Stimulated activated CD8-positive, alpha-beta memory T cell treated with anti-CD3 and anti-CD28 coated beads, Interleukin-2, amount 100 ng/mL, for 48 hours (primary cell): Measurements from ENCODE around the gene TF.

ENCODE experiments used
- DNase-seq, 2 donors: peaks; one replicate each; pipeline ENCODE4 v3.0.0-alpha.2; 2020; ENCODE audit warnings: low read depth in 2 of 2

TF gene

DNA sequence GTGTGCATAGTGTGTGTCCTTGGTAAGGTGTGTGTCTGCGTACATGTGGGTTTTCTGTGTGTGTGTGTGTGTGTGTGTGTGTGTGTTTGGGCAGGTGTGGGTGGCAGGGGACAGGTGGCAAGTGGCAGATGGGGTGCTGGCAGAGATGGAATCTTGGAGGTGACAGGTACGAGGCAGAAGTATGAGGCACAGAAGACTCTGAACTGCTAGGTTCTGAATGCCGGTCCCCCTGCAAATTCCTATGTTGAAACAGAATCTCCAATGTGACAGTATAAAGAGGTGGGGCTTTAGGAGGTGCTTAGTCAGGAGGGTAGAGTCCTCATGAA lies 89.2 kb downstream of the TF start:
- DNase-seq = no peak

DNA sequence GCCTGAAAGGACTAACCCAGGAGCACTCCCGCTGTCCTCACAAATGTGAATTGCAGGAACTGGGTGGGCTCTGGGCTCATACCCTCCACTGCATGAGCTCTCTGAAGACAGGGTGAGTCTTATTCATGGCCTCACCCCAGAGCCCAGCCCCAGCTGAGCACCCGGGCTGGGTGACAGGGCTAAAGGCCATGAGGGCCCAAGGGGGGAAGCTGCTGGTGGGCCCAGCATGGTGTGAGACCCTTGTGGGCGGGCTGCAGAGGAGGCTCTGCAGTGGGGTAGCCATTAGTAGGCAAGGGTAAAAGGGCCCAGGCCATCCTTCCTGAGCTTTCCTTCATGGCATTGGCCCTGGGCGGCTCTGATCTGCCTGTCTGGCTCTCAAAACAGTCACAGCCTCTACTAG lies 89.8 kb downstream of the TF start:
- no peak for DNase-seq

GRCh38 chr3:133836497-133837158 lies 90.4 kb downstream of the TF start:
- no peak for DNase-seq

DNA sequence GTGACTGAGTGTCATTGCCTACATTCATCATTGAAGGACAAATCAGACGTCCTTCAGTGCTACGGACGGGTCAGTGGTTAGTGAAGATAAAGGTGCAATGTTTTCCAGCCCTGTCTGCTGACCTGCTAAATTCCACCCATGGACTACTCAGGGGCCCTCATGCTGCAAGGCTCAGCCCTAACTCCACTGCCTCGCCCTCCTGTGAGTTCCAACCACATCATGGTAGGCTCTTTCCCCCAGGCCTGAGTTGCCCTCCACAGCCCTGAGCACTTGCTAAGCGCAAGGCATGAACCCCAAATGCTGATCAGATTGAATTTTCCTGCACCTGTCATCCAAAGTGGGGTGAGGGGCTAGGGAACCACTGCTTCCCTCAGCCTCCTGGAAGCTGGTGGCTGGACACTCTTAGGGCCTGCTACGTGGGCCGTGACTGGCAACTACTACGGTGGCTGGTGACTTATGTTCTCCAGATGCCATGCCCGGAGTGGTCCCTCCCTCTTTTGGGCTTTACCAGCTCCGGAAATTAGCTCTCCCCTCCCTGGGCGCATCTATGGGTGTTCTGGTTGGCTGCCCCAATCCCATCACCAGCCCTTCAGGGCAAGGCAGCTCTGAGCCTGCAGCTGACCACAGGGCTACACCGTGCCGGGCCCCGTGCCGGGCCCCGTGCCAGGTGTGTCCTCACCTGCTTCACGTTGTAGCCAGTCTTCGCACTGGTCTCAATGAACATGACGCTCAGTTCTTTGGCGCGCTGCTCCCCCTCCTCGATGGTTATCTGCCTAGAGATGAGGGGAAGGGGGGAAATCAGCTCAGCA lies 91.5 kb downstream of the TF start:
- no peak for DNase-seq

DNA sequence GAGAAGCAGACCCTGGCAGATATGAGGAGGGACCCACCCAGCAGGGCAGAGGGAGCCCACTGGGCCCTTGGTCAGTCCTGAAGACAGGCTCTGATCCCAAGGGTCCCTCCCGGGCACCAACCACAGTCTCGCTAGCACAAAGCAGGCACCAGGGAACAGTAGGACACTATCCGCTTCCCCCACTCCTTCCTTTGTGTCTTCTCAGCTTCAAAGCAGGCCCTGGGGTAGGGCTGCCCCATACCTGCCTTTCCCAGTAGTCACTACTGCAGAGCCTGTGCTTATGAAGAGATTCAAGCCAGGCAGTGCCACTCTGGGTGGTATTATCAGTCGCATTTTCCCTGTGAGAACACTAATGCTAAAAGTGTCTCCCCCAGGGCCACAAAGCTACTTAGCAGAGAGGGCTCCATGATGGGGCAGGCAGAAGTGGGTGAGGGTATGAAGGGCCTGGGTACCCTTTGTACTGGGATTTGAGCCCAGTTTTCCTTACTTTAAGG lies 92.2 kb downstream of the TF start:
- no peak for DNase-seq

- DNase-seq = no peak
Observed at GRCh38 chr3:133838916-133839800, 93.0 kb downstream of the TF start.

DNA sequence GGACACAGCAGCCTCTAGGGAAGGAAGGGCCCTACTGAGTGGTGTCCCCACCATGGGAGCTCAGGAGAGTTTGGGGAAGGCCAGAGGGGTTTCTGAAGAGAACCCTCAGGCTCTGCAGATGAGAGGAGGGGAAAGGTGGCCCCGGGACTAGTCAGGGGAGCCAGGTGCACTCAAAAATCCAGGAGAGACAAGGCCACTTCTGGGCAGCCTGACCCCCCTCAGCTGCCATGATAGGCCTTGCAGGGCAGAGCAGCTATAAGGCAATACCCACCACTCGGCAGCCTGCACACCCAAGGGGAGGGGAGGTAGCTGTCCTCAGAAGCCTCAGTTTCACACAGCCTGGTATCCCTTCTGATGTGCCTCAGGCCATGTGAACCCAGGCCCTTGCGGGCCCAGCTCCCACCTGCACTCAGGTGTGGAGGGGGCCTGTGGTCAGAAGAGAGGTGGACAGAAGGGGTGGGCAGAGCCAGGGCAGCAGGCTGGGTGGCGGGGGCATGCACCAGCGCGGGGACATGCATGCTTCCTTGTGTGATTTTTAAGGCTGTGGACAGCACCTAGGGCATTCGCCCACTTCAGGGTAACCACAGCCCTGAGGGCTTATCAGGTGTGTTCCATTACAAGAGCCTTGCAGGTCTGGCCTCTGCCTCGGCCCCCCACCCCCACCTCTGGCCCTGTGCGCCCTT lies 94.0 kb downstream of the TF start:
- no peak for DNase-seq

- no peak for DNase-seq
Observed at GRCh38 chr3:133840767-133841166, 94.6 kb downstream of the TF start.

GRCh38 chr3:133841196-133841595 lies 95.0 kb downstream of the TF start:
- no peak for DNase-seq

- no peak for DNase-seq
Observed at GRCh38 chr3:133842158-133842557, 96.0 kb downstream of the TF start.

GRCh38 chr3:133843634-133844033 lies 97.4 kb downstream of the TF start:
- DNase-seq = no peak

- DNase-seq = no peak
Observed at GRCh38 chr3:133845127-133845526, 98.9 kb downstream of the TF start.
